Right lobe of liver (tissue), 6 donors: Measurements from ENCODE around the gene CLEC16A. TPM values are rescaled to one million over a fixed set of nuclear protein-coding genes. Genes with fewer than 3 reads are reported as not detected.

Experiments
- ATAC-seq, 4 donors: fragments of 200-7000 bp; cut with Tn5 transposase; one replicate each; pipeline ENCODE4 v1.9.1; 2020; ENCODE audit warnings: mild to moderate bottlenecking in 4 of 4, moderate library complexity in 4 of 4
- DNase-seq, 3 donors: peaks; one replicate each; pipeline ENCODE4 v3.0.0-alpha.2; 2020
- H3K27ac ChIP-seq, 3 donors: fragments of 200-600 bp; one replicate each; pipeline ENCODE4 v1.8.0; 2022
- H3K27me3 ChIP-seq, 2 donors: fragments of 200-600 bp; one replicate each; pipeline ENCODE4 v1.8.0; 2022
- H3K36me3 ChIP-seq, 4 donors: fragments of 200-600 bp; sonication (generic) in 1 of 4; one replicate each; pipeline versions ENCODE4 v1.5.1 to v1.8.0; 2017 to 2022; ENCODE audit warnings: control low read depth in 1 of 4
- H3K4me1 ChIP-seq, 4 donors: fragments of 200-600 bp; sonication (generic) in 1 of 4; one replicate each; pipeline versions ENCODE4 v1.5.1 to v1.8.0; 2017 to 2022; ENCODE audit warnings: control low read depth in 1 of 4
- H3K4me3 ChIP-seq, 3 donors: fragments of 200-600 bp; one replicate each; pipeline ENCODE4 v1.8.0; 2022
- H3K9me3 ChIP-seq, 4 donors: fragments of 200-600 bp; sonication (generic) in 1 of 4; one replicate each; pipeline versions ENCODE4 v1.5.1 to v1.8.0; 2017 to 2022; ENCODE audit warnings: control low read depth in 1 of 4
- POLR2A ChIP-seq: fragments of 450-650 bp; IDR thresholded peaks from one replicate; pipeline ENCODE4 v1.6.1; 2017; ENCODE audit warnings: antibody characterized with exemption, mild to moderate bottlenecking
- WGBS: methylation state at CpG from one replicate; pipeline ENCODE4 v1.1.6; 2018; ENCODE audit warnings: low coverage, low lambda C conversion rate; ENCODE audit not compliant: insufficient coverage; ENCODE audit errors: missing lambda C conversion rate; 5-methylcytosine and 5-hydroxymethylcytosine counted together
- intact Hi-C, 2 donors: fragments of 100-400 bp; cut with DNase I; formaldehyde crosslinking; loops; one replicate each; pipeline versions ENCODE4 v1.11.2 to v1.14.1; 2022
- long read RNA-seq: library from polyadenylated mRNA; unstranded; transcript quantifications from one replicate; pipeline ENCODE4 v2.0.0, GENCODE V29; 2019
- total RNA-seq, 6 experiments: library from RNA; depleted of rRNA in 2 of 6; stranded (reverse); fragments of >200 nt in 2 of 6; fragmentation: NEBNext Ultra II Directional in 3 of 6; extraction: Animal tissue kit (Norgen Biotek cat#: 25700) in 3 of 6; gene quantifications; one replicate each; pipeline versions ENCODE4 v1.1.0 to v1.2.4, GENCODE V29; 2016 to 2023
- TF ChIP-seq, protein P1 (sequence below), 4 donors: fragments of 200-600 bp in 3 of 4; fragments of 450-650 bp in 1 of 4; IDR thresholded peaks; one replicate each; pipeline versions ENCODE4 v1.5.1 to v1.8.0; 2016 to 2022; ENCODE audit warnings: antibody characterized with exemption in 4 of 4, mild to moderate bottlenecking in 2 of 4
- donor health status: DM: no; HTN: yes; CAD: no.
- donor health status: DM: no; HTN: no; CAD: no.
- donor health status: DM: no; HTN: no; CAD: no.
- donor health status: DM: no; HTN: yes; CAD: no.
- donor health status: DM: no; HTN: yes; CAD: no.

The CLEC16A gene, protein sequence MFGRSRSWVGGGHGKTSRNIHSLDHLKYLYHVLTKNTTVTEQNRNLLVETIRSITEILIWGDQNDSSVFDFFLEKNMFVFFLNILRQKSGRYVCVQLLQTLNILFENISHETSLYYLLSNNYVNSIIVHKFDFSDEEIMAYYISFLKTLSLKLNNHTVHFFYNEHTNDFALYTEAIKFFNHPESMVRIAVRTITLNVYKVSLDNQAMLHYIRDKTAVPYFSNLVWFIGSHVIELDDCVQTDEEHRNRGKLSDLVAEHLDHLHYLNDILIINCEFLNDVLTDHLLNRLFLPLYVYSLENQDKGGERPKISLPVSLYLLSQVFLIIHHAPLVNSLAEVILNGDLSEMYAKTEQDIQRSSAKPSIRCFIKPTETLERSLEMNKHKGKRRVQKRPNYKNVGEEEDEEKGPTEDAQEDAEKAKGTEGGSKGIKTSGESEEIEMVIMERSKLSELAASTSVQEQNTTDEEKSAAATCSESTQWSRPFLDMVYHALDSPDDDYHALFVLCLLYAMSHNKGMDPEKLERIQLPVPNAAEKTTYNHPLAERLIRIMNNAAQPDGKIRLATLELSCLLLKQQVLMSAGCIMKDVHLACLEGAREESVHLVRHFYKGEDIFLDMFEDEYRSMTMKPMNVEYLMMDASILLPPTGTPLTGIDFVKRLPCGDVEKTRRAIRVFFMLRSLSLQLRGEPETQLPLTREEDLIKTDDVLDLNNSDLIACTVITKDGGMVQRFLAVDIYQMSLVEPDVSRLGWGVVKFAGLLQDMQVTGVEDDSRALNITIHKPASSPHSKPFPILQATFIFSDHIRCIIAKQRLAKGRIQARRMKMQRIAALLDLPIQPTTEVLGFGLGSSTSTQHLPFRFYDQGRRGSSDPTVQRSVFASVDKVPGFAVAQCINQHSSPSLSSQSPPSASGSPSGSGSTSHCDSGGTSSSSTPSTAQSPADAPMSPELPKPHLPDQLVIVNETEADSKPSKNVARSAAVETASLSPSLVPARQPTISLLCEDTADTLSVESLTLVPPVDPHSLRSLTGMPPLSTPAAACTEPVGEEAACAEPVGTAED
- 10 to 100 TPM; 15.2 to 25.9 (median 19.8) TPM for total RNA-seq
- long read RNA-seq, partial matches to known transcripts = 2 of 3 reads
- long read RNA-seq, other reads (novel, unspliced or antisense) = 1 of 3 reads

DNA sequence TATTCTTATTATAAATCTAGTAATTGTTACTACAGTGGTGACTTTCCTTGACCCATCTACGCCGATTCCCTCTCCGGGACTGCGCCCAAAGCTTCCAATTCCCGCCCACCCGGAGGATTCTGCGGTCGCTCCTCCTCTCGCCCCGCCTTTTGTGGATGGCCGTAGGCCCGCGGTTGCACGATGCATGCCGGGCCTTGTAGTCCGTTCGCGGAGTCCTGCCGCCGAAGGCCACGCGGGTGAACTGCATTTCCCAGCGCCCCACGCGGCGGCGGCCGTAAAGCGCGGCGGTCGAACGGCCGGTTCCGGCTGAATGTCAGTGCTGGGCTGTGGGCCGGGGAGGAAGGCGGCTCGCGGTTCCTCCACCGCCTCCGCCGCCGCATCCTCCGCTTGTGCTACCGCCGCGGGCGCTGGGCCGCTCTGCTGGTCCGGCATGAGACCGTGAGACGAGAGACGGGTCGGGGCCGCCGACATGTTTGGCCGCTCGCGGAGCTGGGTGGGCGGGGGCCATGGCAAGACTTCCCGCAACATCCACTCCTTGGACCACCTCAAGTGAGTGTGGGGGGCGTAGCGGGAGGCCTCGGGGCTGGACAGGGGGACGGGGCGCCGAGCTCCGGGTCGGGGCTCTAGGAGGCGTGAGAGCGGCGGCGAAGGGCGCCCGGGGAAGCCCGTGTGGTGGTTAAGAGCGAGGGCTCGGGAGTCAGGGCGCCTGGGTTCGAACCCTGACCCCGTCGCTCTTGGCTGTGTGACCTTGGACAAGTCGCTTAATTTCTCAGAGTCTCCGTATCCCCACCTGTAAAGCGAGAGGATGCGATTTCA is at the start of gene CLEC16A:
TSS of gene CLEC16A (plus strand) at position 316 of the 816 bp plus-strand sequence. CDS start at position 470, 154 bp downstream.
- DNase-seq = peak; percentile 99
- Histone ChIP-seq H3K27ac (peak within 1 kb of the TSS; percentile 65 to 77 (median 71)), H3K4me3 (peak within 1 kb of the TSS; percentile 82 to 92 (median 84)), H3K36me3 (no peaks in the 10 kb centered on the region), H3K27me3 (no peaks in the 10 kb centered on the region), H3K9me3 (no peaks in the 10 kb centered on the region), H3K4me1 (peaks cover 0 to 42% (median 9%) of the 10 kb centered on the region in 4 donors)
- ATAC-seq = peak; percentile 76 to 85 (median 82)
- WGBS = 0% methylated on average over 24 of the region's 86 CpGs
- intact Hi-C loops = no loop called here
- TF ChIP-seq POLR2A = peak; percentile 84
- TF ChIP-seq, protein P1, sequence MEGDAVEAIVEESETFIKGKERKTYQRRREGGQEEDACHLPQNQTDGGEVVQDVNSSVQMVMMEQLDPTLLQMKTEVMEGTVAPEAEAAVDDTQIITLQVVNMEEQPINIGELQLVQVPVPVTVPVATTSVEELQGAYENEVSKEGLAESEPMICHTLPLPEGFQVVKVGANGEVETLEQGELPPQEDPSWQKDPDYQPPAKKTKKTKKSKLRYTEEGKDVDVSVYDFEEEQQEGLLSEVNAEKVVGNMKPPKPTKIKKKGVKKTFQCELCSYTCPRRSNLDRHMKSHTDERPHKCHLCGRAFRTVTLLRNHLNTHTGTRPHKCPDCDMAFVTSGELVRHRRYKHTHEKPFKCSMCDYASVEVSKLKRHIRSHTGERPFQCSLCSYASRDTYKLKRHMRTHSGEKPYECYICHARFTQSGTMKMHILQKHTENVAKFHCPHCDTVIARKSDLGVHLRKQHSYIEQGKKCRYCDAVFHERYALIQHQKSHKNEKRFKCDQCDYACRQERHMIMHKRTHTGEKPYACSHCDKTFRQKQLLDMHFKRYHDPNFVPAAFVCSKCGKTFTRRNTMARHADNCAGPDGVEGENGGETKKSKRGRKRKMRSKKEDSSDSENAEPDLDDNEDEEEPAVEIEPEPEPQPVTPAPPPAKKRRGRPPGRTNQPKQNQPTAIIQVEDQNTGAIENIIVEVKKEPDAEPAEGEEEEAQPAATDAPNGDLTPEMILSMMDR (IDR thresholded peaks at IDR 0.05) = peak in 1 of 4 donors; percentile 22

DNA sequence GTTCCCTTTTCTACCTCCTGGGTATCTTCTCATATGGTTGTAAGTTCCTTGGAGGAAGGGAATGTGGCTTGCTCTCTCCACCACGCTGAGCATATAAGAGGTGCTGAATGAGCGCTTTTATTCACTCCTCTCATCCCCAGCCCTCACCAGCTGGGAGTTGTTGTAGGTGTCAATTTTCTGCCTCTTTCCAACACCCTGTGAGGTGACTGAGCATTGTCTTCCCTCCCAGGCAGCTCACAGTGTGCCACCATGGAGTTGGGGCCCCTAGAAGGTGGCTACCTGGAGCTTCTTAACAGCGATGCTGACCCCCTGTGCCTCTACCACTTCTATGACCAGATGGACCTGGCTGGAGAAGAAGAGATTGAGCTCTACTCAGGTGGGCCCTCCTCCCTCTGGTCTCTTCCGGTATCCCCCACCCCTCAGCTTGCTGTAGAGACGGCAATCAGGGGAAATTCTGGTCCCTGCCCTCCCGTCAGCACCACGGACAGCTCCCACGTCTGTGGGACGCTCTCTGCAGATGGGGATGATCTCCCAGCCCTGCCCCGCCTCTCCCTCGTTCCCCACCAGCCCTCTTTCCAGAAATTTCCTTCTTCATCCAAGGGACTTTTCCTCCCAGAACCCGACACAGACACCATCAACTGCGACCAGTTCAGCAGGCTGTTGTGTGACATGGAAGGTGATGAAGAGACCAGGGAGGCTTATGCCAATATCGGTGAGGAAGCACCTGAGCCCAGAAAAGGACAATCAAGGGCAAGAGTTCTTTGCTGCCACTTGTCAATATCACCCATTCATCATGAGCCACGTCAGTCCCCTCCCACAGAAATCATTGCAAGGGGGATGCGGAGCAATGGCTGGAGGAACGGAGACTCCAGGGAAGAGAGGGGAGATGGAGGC is 49.1 kb upstream of the CLEC16A start:
- intact Hi-C loops = no loop called here
- WGBS = 30% methylated on average over 16 of the region's 17 CpGs
- DNase-seq (peak in 1 of 3 donors; percentile 51), ATAC-seq (peak; percentile 54 to 63 (median 59))
- Histone ChIP-seq H3K27me3 (no peaks in the 10 kb centered on the region), H3K27ac (no peak overlapping the region), H3K4me3 (no peak overlapping the region), H3K4me1 (no peaks in the 10 kb centered on the region), H3K36me3 (no peaks in the 10 kb centered on the region), H3K9me3 (no peaks in the 10 kb centered on the region)
- TF ChIP-seq, protein P1 (IDR thresholded peaks at IDR 0.05) = no peak
- TF ChIP-seq POLR2A = no peak

DNA sequence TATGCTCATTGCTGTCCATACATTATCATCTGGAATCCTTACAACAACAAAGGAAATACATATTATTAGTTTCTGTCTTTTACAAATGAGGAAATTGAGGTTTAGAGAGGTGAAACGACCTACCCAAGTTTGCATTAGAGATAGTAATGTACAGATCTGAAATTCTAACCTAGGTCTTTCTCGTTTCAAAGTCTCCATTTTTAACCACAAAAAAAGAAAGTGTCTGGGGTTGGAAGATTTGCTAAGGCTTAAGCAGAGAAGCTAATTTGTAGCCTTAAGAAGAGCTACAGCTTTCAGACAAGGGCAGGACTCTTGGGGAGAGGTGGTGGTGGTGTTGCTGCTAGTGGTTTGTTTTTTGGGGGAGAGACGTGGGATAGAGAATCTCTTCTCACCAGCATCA is 48.2 kb upstream of the CLEC16A start:
- no peak for DNase-seq
- Histone ChIP-seq H3K4me3 (no peak overlapping the region), H3K4me1 (no peaks in the 10 kb centered on the region), H3K36me3 (no peaks in the 10 kb centered on the region), H3K9me3 (no peaks in the 10 kb centered on the region), H3K27me3 (no peaks in the 10 kb centered on the region), H3K27ac (no peak overlapping the region)
- ATAC-seq = no peak
- 39% methylated on average over 3 of the region's 3 CpGs for WGBS
- intact Hi-C loops = no loop called here
- TF ChIP-seq POLR2A = no peak
- TF ChIP-seq, protein P1 (IDR thresholded peaks at IDR 0.05) = no peak
